GM19463 (cell line): Measurements from ENCODE around the gene DYNLRB1.
"Not testable (repeated sequence)": the region's sequence is repeated elsewhere in the genome, so short reads cannot be mapped to it uniquely, and the experiment has no call there.

ENCODE experiments used
- ATAC-seq: cut with Tn5 transposase; IDR thresholded peaks from one replicate; pipeline ENCODE4 v1.9.1; 2021; ENCODE audit warnings: mild to moderate bottlenecking, moderate library complexity; ENCODE audit not compliant: unreplicated experiment

DYNLRB1 gene

GRCh38 chr20:34511891-34512265 lies 4.3 kb upstream of the DYNLRB1 start:
- ATAC-seq: no peak

- ATAC-seq: no peak
These were observed 3.8 kb upstream of the DYNLRB1 start for GRCh38 chr20:34512266-34512954.

GRCh38 chr20:34512955-34513419 lies 3.2 kb upstream of the DYNLRB1 start:
- ATAC-seq: no peak

- ATAC-seq: not testable (repeated sequence)
These were observed 2.2 kb upstream of the DYNLRB1 start for GRCh38 chr20:34514034-34514433.

- no peak for ATAC-seq
These were observed 1.2 kb upstream of the DYNLRB1 start for GRCh38 chr20:34514897-34515483.

- peak; percentile 40 for ATAC-seq
These were observed 557 bp upstream of the DYNLRB1 start for GRCh38 chr20:34515484-34516246.

GRCh38 chr20:34517114-34517505 lies 888 bp downstream of the DYNLRB1 start:
- ATAC-seq: no peak

GRCh38 chr20:34518863-34519262 lies 2.6 kb downstream of the DYNLRB1 start:
- not testable (repeated sequence) for ATAC-seq

GRCh38 chr20:34519841-34520240 lies 3.6 kb downstream of the DYNLRB1 start:
- not testable (repeated sequence) for ATAC-seq

GRCh38 chr20:34522969-34523871 lies 7.0 kb downstream of the DYNLRB1 start:
- ATAC-seq: no peak

GRCh38 chr20:34524426-34524825 lies 8.2 kb downstream of the DYNLRB1 start:
- no peak for ATAC-seq

GRCh38 chr20:34525342-34525708 lies 9.1 kb downstream of the DYNLRB1 start:
- ATAC-seq: no peak

- no peak for ATAC-seq
These were observed 9.6 kb downstream of the DYNLRB1 start for GRCh38 chr20:34525709-34526416.

- no peak for ATAC-seq
These were observed 10.2 kb downstream of the DYNLRB1 start for GRCh38 chr20:34526466-34526865.

GRCh38 chr20:34527016-34527415 lies 10.8 kb downstream of the DYNLRB1 start:
- ATAC-seq: no peak

GRCh38 chr20:34528921-34529297 lies 12.7 kb downstream of the DYNLRB1 start:
- ATAC-seq: no peak

GRCh38 chr20:34529742-34530141 lies 13.5 kb downstream of the DYNLRB1 start:
- ATAC-seq: no peak

- no peak for ATAC-seq
These were observed 14.1 kb downstream of the DYNLRB1 start for GRCh38 chr20:34530342-34530741.

GRCh38 chr20:34531608-34532265 lies 15.5 kb downstream of the DYNLRB1 start:
- no peak for ATAC-seq

GRCh38 chr20:34532320-34532719 lies 16.1 kb downstream of the DYNLRB1 start:
- no peak for ATAC-seq
